GM12878 (cell line): ENCODE measurements around the gene KAT2B. TPM values are rescaled to one million over a fixed set of nuclear protein-coding genes. Genes with fewer than 3 reads are reported as not detected.

ENCODE experiments used
- ATAC-seq: fragments of 200-7000 bp; cut with Tn5 transposase; 3 replicates; pipeline ENCODE4 v1.9.1; 2020; ENCODE audit warnings: mild to moderate bottlenecking, moderate library complexity
- BruUV-seq: library from RNA; stranded (reverse); fragments of 400-500 nt; replicated peaks from 2 replicates; lab custom pipeline; 2021; lab: Mats Ljungman, UMichigan
- CTCF ChIA-PET: fragments of 300-600 bp; sonication (Branson Sonifier 250); formaldehyde crosslinking; extraction: SDS; loops from one replicate; lab custom pipeline; 2021; ENCODE audit warnings: inconsistent platforms; lab: Yijun Ruan, JAX
- POLR2A ChIA-PET: fragments of 350-600 bp; formaldehyde crosslinking; extraction: SDS; loops from one replicate; lab custom pipeline; 2021; ENCODE audit warnings: inconsistent platforms; lab: Charles Lee
- RAD21 ChIA-PET: fragments of 300-600 bp; sonication (Branson Sonifier 250); formaldehyde crosslinking; loops from one replicate; lab custom pipeline; 2023; ENCODE audit warnings: antibody characterized with exemption; ENCODE audit not compliant: unreplicated experiment; lab: Charles Lee
- SMC1A ChIA-PET: fragments of 300-600 bp; sonication (Branson Sonifier 250); formaldehyde crosslinking; loops from one replicate; lab custom pipeline; 2023; ENCODE audit not compliant: unreplicated experiment, uncharacterized antibody; lab: Charles Lee
- DNase-seq: peaks from one replicate; pipeline ENCODE4 v3.0.0-alpha.2; 2011; ENCODE audit warnings: low read depth, low spot score
- FAIRE-seq: peaks from 3 replicates; lab custom pipeline; 2011; peaks lifted over from hg19 to GRCh38; lab: Jason Lieb, UNC
- H2AFZ ChIP-seq: 2 replicates; pipeline ENCODE4 v1.6.0; 2011; ENCODE audit warnings: low read depth, low read length, control low read depth; ENCODE audit not compliant: control insufficient read depth
- H3K27ac ChIP-seq: 2 replicates; pipeline ENCODE4 v1.5.1; 2011; ENCODE audit warnings: control low read depth; ENCODE audit not compliant: control insufficient read depth, insufficient read depth
- H3K27me3 ChIP-seq, 2 experiments: replicated peaks in 1 of 2; 2 replicates each; pipeline versions ENCODE4 v1.6.0 to v1.6.1; 2011; ENCODE audit warnings: low read length in 1 of 2; ENCODE audit not compliant: control insufficient read depth in 2 of 2, insufficient read depth in 2 of 2
- H3K36me3 ChIP-seq, 2 experiments: 2 replicates each; pipeline ENCODE4 v1.5.1; 2011; ENCODE audit warnings: low read length in 1 of 2; ENCODE audit not compliant: control insufficient read depth in 2 of 2, insufficient read depth in 2 of 2
- H3K4me1 ChIP-seq: 2 replicates; pipeline ENCODE4 v1.6.1; 2011; ENCODE audit warnings: mild to moderate bottlenecking, low read length, moderate library complexity, mixed read lengths; ENCODE audit not compliant: control insufficient read depth, insufficient read depth
- H3K4me2 ChIP-seq: 2 replicates; pipeline ENCODE4 v1.6.0; 2011; ENCODE audit warnings: control low read depth; ENCODE audit not compliant: control insufficient read depth, insufficient read depth
- H3K4me3 ChIP-seq: fragments of 200-600 bp; sonication (generic); 2 replicates; pipeline ENCODE4 v1.5.1; 2016
- H3K79me2 ChIP-seq: 2 replicates; pipeline ENCODE4 v1.6.0; 2011; ENCODE audit warnings: low read length; ENCODE audit not compliant: control insufficient read depth, insufficient read depth
- H3K9ac ChIP-seq: 2 replicates; pipeline ENCODE4 v1.8.0; 2011; ENCODE audit warnings: low read length, control low read depth, mixed read lengths; ENCODE audit not compliant: control insufficient read depth, insufficient read depth
- H3K9me3 ChIP-seq: replicated peaks from 3 replicates; pipeline ENCODE4 v1.5.1; 2011; ENCODE audit warnings: mild to moderate bottlenecking, low read length; ENCODE audit not compliant: control insufficient read depth, insufficient read depth
- H4K20me1 ChIP-seq: 2 replicates; pipeline ENCODE4 v1.6.0; 2011; ENCODE audit not compliant: control insufficient read depth, insufficient read depth
- WRNIP1 ChIP-seq: IDR thresholded peaks from 2 replicates; pipeline ENCODE4 v1.6.1; 2011; ENCODE audit warnings: low read depth, low read length, improper control_type of control experiment, borderline replicate concordance
- in situ Hi-C: fragments of 300-500 bp; cut with MboI; formaldehyde crosslinking; loops from 9 replicates; pipeline ENCODE4 v1.14.3; 2018; ENCODE audit warnings: mixed read lengths
- intact Hi-C: fragments of 100-400 bp; cut with micrococcal nuclease; formaldehyde crosslinking; loops from one replicate; pipeline ENCODE4 v1.14.2; 2022; ENCODE audit not compliant: unreplicated experiment
- microRNA-seq: library from miRNA; unstranded; fragments of <30 nt; microRNA quantifications from one replicate; pipeline ENCODE4, GENCODE V29; 2018
- polyA plus RNA-seq, 11 experiments: library from polyadenylated mRNA; depleted of rRNA in 4 of 11; unstranded in 6 of 11; stranded (reverse) in 5 of 11; fragments of >200 nt; fragmentation: Nextera tagmentation in 4 of 11; fragmentation: Illumina TruSeq in 1 of 11; extraction: Ambion mirVana in 4 of 11; extraction: Trizol in 1 of 11; gene quantifications; 1 replicate in 1 of 11; 2 replicates in 10 of 11; pipeline versions ENCODE4 v1.2.1 to v1.2.3, GENCODE V29; 2011 to 2016; ENCODE audit warnings: inconsistent platforms in 2 of 11, missing spikeins in 2 of 11, low read depth in 1 of 11
- small RNA-seq: library from RNA; depleted of rRNA; stranded (forward); fragments of <200 nt; gene quantifications from one replicate; pipeline ENCODE3, GENCODE V24; 2014
- total RNA-seq, 4 experiments: library from RNA; depleted of rRNA in 3 of 4; stranded (reverse); fragments of >200 nt in 3 of 4; fragmentation: Illumina TruSeq in 1 of 4; extraction: Trizol in 1 of 4; gene quantifications; 2 replicates each; pipeline versions ENCODE4 v1.2.1 to v1.2.3, GENCODE V29; 2013 to 2021

KAT2B gene
- total and polyA plus RNA-seq, 10 of the 15 experiments (the other 5 are each of a cell fraction or from before 2014, with no cell fraction given): 2.9 to 15.2 (median 10.2) TPM

DNA sequence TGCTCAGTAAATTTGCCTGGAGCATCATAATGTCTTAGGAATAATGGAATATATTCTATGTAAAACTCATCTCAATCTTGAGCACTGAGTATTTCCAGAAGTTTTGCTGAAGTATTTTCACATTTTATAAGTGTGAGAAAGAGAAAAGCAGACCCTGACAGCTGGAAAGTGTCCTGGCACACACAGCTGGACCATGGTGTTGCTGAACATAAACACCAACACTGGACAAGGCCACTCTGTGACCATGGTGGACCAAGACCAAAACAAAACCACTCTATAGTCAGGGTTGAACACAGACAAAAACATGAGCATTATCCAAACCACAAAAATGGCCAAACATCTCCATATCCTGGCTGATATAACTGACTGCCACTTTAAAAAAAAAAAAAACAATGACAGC, 160.9 kb downstream of the KAT2B start:
- POLR2A ChIA-PET: no interaction called here
- intact Hi-C loops: no loop called here
- ATAC-seq: no peak

More for the DNA sequence above, 160.9 kb downstream of the KAT2B start:
- Histone ChIP-seq H3K4me1 (no peaks in the 10 kb centered on the region), H2AFZ (no peak overlapping the region), H3K27ac (no peak overlapping the region), H3K4me2 (no peak overlapping the region), H3K36me3 (no peaks in the 10 kb centered on the region), H4K20me1 (no peaks in the 10 kb centered on the region), H3K9ac (no peak overlapping the region), H3K4me3 (no peak overlapping the region), H3K9me3 (no peaks in the 10 kb centered on the region; the same call in 1 of the 3 replicates), H3K79me2 (no peaks in the 10 kb centered on the region), H3K27me3 (no peaks in the 10 kb centered on the region)
- RAD21 ChIA-PET: interaction anchor here (1.3 kb wide), 1 partner anchor 13 kb away, joined by 4 read pairs; no protein-coding TSS in a partner anchor
- no TSS peak for BruUV-seq
- in situ Hi-C loops: no loop called here
- SMC1A ChIA-PET: interaction anchor here (1.2 kb wide), 1 partner anchor 18 kb away, joined by 3 read pairs; no protein-coding TSS in a partner anchor
- no peak for DNase-seq
- CTCF ChIA-PET: no interaction called here
- TF ChIP-seq WRNIP1: no peak
- FAIRE-seq: no peak

Small RNA genes within 50 kb of the gene (microRNA-seq; reads per million reads assigned to microRNA genes)
- gene MIR3135A: 2.3 reads per million, percentile 7 among the genes with 10 or more reads in this experiment

Small RNA genes within 50 kb of the gene (small RNA-seq; reads per million reads assigned to genes)
- gene MIR3135A (0.16 reads per million), gene RNU4-85P (not detected), gene RPL39P18 (not detected)

Other genes starting within 250 kb of the KAT2B start
- 0.33 and 0.68 TPM in 2 replicates for gene EFHB, start 106.2 kb upstream of the KAT2B start, total RNA-seq (2014; rRNA removed)
- 0.18 and 0.41 TPM in 2 replicates for gene EFHB, start 106.2 kb upstream of the KAT2B start, total RNA-seq (2014; rRNA removed; fragmentation: Illumina TruSeq; extraction: Trizol)
- gene EFHB, start 106.2 kb upstream of the KAT2B start, total RNA-seq (2021): 0.37 TPM in 1 of 2 replicates, not detected in the other
- gene EFHB, start 106.2 kb upstream of the KAT2B start, polyA plus RNA-seq (2011; rRNA removed): 0.87 and 0.91 TPM in 2 replicates
- gene EFHB, start 106.2 kb upstream of the KAT2B start, polyA plus RNA-seq (2014; fragmentation: Illumina TruSeq; extraction: Trizol): 0.10 and 0.12 TPM in 2 replicates
- gene EFHB, start 106.2 kb upstream of the KAT2B start, polyA plus RNA-seq (2014; fragmentation: Nextera tagmentation; extraction: Ambion mirVana): under 1 TPM; 0.31 to 0.53 TPM
- 1.2 TPM in 1 of 2 replicates, not detected in the other for gene EFHB, start 106.2 kb upstream of the KAT2B start, polyA plus RNA-seq (2014; rRNA removed)
- gene EFHB, start 106.2 kb upstream of the KAT2B start, polyA plus RNA-seq (2016; fragmentation: Nextera tagmentation; extraction: Ambion mirVana): under 1 TPM in 1 of 2 experiments, not detected in 1; 0.95 TPM
- 29.5 and 30.5 TPM in 2 replicates for gene RAB5A, start 93.3 kb upstream of the KAT2B start, total RNA-seq (2014; rRNA removed)
- gene RAB5A, start 93.3 kb upstream of the KAT2B start, total RNA-seq (2014; rRNA removed; fragmentation: Illumina TruSeq; extraction: Trizol): 37.3 and 40.4 TPM in 2 replicates
- gene RAB5A, start 93.3 kb upstream of the KAT2B start, total RNA-seq (2021): 28.8 and 30.5 TPM in 2 replicates
- gene RAB5A, start 93.3 kb upstream of the KAT2B start, polyA plus RNA-seq (2011; rRNA removed): 23.5 and 39.0 TPM in 2 replicates
- gene RAB5A, start 93.3 kb upstream of the KAT2B start, polyA plus RNA-seq (2014; fragmentation: Illumina TruSeq; extraction: Trizol): 39.3 and 46.3 TPM in 2 replicates
- gene RAB5A, start 93.3 kb upstream of the KAT2B start, polyA plus RNA-seq (2014; fragmentation: Nextera tagmentation; extraction: Ambion mirVana): 10 to 100 TPM; 15.8 to 16.2 TPM
- gene RAB5A, start 93.3 kb upstream of the KAT2B start, polyA plus RNA-seq (2014; rRNA removed): 21.8 and 26.5 TPM in 2 replicates
- 10 to 100 TPM; 41.9 to 44.3 TPM for gene RAB5A, start 93.3 kb upstream of the KAT2B start, polyA plus RNA-seq (2016; fragmentation: Nextera tagmentation; extraction: Ambion mirVana)
- not detected in 2 replicates for gene PP2D1, start 28.2 kb upstream of the KAT2B start, total RNA-seq (2014; rRNA removed)
- gene PP2D1, start 28.2 kb upstream of the KAT2B start, total RNA-seq (2014; rRNA removed; fragmentation: Illumina TruSeq; extraction: Trizol): not detected in 2 replicates
- not detected in 2 replicates for gene PP2D1, start 28.2 kb upstream of the KAT2B start, total RNA-seq (2021)
- not detected in 2 replicates for gene PP2D1, start 28.2 kb upstream of the KAT2B start, polyA plus RNA-seq (2011; rRNA removed)
- gene PP2D1, start 28.2 kb upstream of the KAT2B start, polyA plus RNA-seq (2014; fragmentation: Illumina TruSeq; extraction: Trizol): not detected in 2 replicates
- gene PP2D1, start 28.2 kb upstream of the KAT2B start, polyA plus RNA-seq (2014; fragmentation: Nextera tagmentation; extraction: Ambion mirVana): under 1 TPM; 0.04 to 0.18 TPM
- not detected in 2 replicates for gene PP2D1, start 28.2 kb upstream of the KAT2B start, polyA plus RNA-seq (2014; rRNA removed)
- under 1 TPM in 1 of 2 experiments, not detected in 1; 0.17 TPM for gene PP2D1, start 28.2 kb upstream of the KAT2B start, polyA plus RNA-seq (2016; fragmentation: Nextera tagmentation; extraction: Ambion mirVana)
- 13.4 and 16.3 TPM in 2 replicates for gene SGO1, start 145.8 kb downstream of the KAT2B start, total RNA-seq (2014; rRNA removed)
- 22.9 and 24.1 TPM in 2 replicates for gene SGO1, start 145.8 kb downstream of the KAT2B start, total RNA-seq (2014; rRNA removed; fragmentation: Illumina TruSeq; extraction: Trizol)
- gene SGO1, start 145.8 kb downstream of the KAT2B start, total RNA-seq (2021): 16.5 and 21.2 TPM in 2 replicates
- 13.6 and 20.4 TPM in 2 replicates for gene SGO1, start 145.8 kb downstream of the KAT2B start, polyA plus RNA-seq (2011; rRNA removed)
- 28.7 and 35.6 TPM in 2 replicates for gene SGO1, start 145.8 kb downstream of the KAT2B start, polyA plus RNA-seq (2014; fragmentation: Illumina TruSeq; extraction: Trizol)
- gene SGO1, start 145.8 kb downstream of the KAT2B start, polyA plus RNA-seq (2014; fragmentation: Nextera tagmentation; extraction: Ambion mirVana): 10 to 100 TPM; 12.3 to 14.0 TPM
- gene SGO1, start 145.8 kb downstream of the KAT2B start, polyA plus RNA-seq (2014; rRNA removed): 9.8 and 10.9 TPM in 2 replicates
- gene SGO1, start 145.8 kb downstream of the KAT2B start, polyA plus RNA-seq (2016; fragmentation: Nextera tagmentation; extraction: Ambion mirVana): 10 to 100 TPM; 44.2 to 46.2 TPM